IMR-90 (cell line): Measurements from ENCODE around the gene KCTD11. TPM values are rescaled to one million over a fixed set of nuclear protein-coding genes. Genes with fewer than 3 reads are reported as not detected.

Experiments
- ATAC-seq: fragments of 200-7000 bp; cut with Tn5 transposase; 2 replicates; pipeline ENCODE4 v1.9.1; 2020; ENCODE audit warnings: low read depth, mild to moderate bottlenecking, moderate library complexity
- BruUV-seq: library from RNA; stranded (reverse); fragments of 400-500 nt; replicated peaks from 2 replicates; lab custom pipeline; 2021; lab: Mats Ljungman, UMichigan
- CTCF ChIA-PET: fragments of 300-600 bp; formaldehyde crosslinking; extraction: SDS; loops from one replicate; lab custom pipeline; 2021; ENCODE audit warnings: antibody characterized with exemption; lab: Yijun Ruan, JAX
- POLR2A ChIA-PET: fragments of 300-600 bp; sonication (Branson Sonifier 250); formaldehyde crosslinking; loops from one replicate; lab custom pipeline; 2022; ENCODE audit warnings: antibody characterized with exemption; ENCODE audit not compliant: unreplicated experiment; lab: Charles Lee
- DNase-seq: peaks from one replicate; pipeline ENCODE4 v3.0.0; 2013
- H2AFZ ChIP-seq: replicated peaks from 2 replicates; pipeline ENCODE3; 2013; ENCODE audit warnings: low read length, mild to moderate bottlenecking; ENCODE audit not compliant: poor library complexity
- H2AK5ac ChIP-seq: 2 replicates; pipeline ENCODE4 v1.6.1; 2013; ENCODE audit warnings: low read depth, low read length, inconsistent platforms
- H2AK9ac ChIP-seq: replicated peaks from 2 replicates; pipeline ENCODE3; 2013; ENCODE audit warnings: mild to moderate bottlenecking, low read depth, low read length, moderate library complexity; ENCODE audit not compliant: poor library complexity
- H2BK120ac ChIP-seq: 2 replicates; pipeline ENCODE4 v1.6.1; 2013; ENCODE audit warnings: low read depth, low read length, inconsistent platforms
- H2BK15ac ChIP-seq: 3 replicates; pipeline ENCODE4 v1.6.1; 2013; ENCODE audit warnings: low read depth, low read length, inconsistent platforms
- H2BK20ac ChIP-seq: 2 replicates; pipeline ENCODE4 v1.6.1; 2013; ENCODE audit warnings: low read depth, mild to moderate bottlenecking, inconsistent platforms, low read length, moderate library complexity
- H2BK5ac ChIP-seq: 2 replicates; pipeline ENCODE4 v1.6.1; 2013; ENCODE audit warnings: mild to moderate bottlenecking, low read depth, low read length, inconsistent platforms; ENCODE audit not compliant: poor library complexity, severe bottlenecking
- H3K14ac ChIP-seq: replicated peaks from 2 replicates; pipeline ENCODE4 v1.6.1; 2013; ENCODE audit warnings: low read depth, low read length, inconsistent platforms
- H3K18ac ChIP-seq: 2 replicates; pipeline ENCODE4 v1.6.1; 2013; ENCODE audit warnings: low read depth, low read length, control low read depth
- H3K23ac ChIP-seq: 2 replicates; pipeline ENCODE4 v1.6.1; 2013; ENCODE audit warnings: low read depth, low read length, inconsistent platforms
- H3K27ac ChIP-seq: 2 replicates; pipeline ENCODE4 v1.5.1; 2013; ENCODE audit warnings: mild to moderate bottlenecking, control low read depth, low read length; ENCODE audit not compliant: insufficient read depth
- H3K27me3 ChIP-seq: 2 replicates; pipeline ENCODE4 v1.6.1; 2013; ENCODE audit warnings: low read length; ENCODE audit not compliant: control insufficient read depth, insufficient read depth
- H3K36me3 ChIP-seq: 2 replicates; pipeline ENCODE4 v1.6.1; 2013; ENCODE audit warnings: low read length, mixed read lengths; ENCODE audit not compliant: control insufficient read depth, insufficient read depth
- H3K4ac ChIP-seq: 2 replicates; pipeline ENCODE4 v1.6.1; 2013; ENCODE audit warnings: low read depth, low read length, inconsistent platforms
- H3K4me1 ChIP-seq: 2 replicates; pipeline ENCODE4 v1.6.1; 2013; ENCODE audit warnings: low read length, mixed read lengths; ENCODE audit not compliant: control insufficient read depth, insufficient read depth
- H3K4me2 ChIP-seq: 2 replicates; pipeline ENCODE4 v1.6.1; 2013; ENCODE audit warnings: low read depth, mild to moderate bottlenecking, control low read depth, low read length, moderate library complexity
- H3K4me3 ChIP-seq: 2 replicates; pipeline ENCODE4 v1.5.1; 2013; ENCODE audit warnings: low read depth, mild to moderate bottlenecking, control low read depth, low read length, moderate library complexity; ENCODE audit not compliant: insufficient read depth
- H3K56ac ChIP-seq: 2 replicates; pipeline ENCODE4 v1.6.1; 2013; ENCODE audit warnings: low read length, inconsistent platforms; ENCODE audit not compliant: insufficient read depth; ENCODE audit errors: extremely low read depth
- H3K79me1 ChIP-seq, 2 experiments: 2 replicates each; pipeline ENCODE4 v1.6.1; 2013; ENCODE audit warnings: low read length in 2 of 2, inconsistent platforms in 1 of 2, low read depth in 1 of 2
- H3K9ac ChIP-seq: 2 replicates; pipeline ENCODE4 v1.6.1; 2013; ENCODE audit warnings: low read depth, low read length, control low read depth
- H3K9me1 ChIP-seq: 2 replicates; pipeline ENCODE4 v1.6.1; 2013; ENCODE audit warnings: low read length, inconsistent platforms; ENCODE audit not compliant: insufficient read depth
- H3K9me3 ChIP-seq: 2 replicates; pipeline ENCODE4 v1.6.1; 2013; ENCODE audit warnings: low read length; ENCODE audit not compliant: control insufficient read depth, insufficient read depth
- H4K20me1 ChIP-seq: 2 replicates; pipeline ENCODE4 v1.6.1; 2013; ENCODE audit warnings: low read length, inconsistent platforms; ENCODE audit not compliant: insufficient read depth
- H4K5ac ChIP-seq: 2 replicates; pipeline ENCODE4 v1.6.1; 2013; ENCODE audit warnings: mild to moderate bottlenecking, low read depth, low read length, control low read depth
- H4K8ac ChIP-seq, 2 experiments: 2 replicates each; pipeline ENCODE4 v1.6.1; 2013; ENCODE audit warnings: low read depth in 2 of 2, low read length in 2 of 2, control low read depth in 1 of 2, inconsistent platforms in 1 of 2
- H4K91ac ChIP-seq: 2 replicates; pipeline ENCODE4 v1.6.1; 2013; ENCODE audit warnings: low read depth, low read length, inconsistent platforms; ENCODE audit not compliant: insufficient read depth
- BHLHE40 ChIP-seq: fragments of 150-350 bp; IDR thresholded peaks from 2 replicates; pipeline ENCODE4 v1.6.1; 2016; ENCODE audit warnings: mild to moderate bottlenecking, low read depth, low read length
- CEBPB ChIP-seq: IDR thresholded peaks from 2 replicates; pipeline ENCODE4 v1.6.1; 2012; ENCODE audit warnings: low read depth, low read length, improper control_type of control experiment
- CHD1 ChIP-seq: IDR thresholded peaks from 2 replicates; pipeline ENCODE4 v1.6.1; 2012; ENCODE audit warnings: low read depth, low read length, improper control_type of control experiment
- CTCF ChIP-seq: conservative IDR thresholded peaks from 2 replicates; pipeline ENCODE4 v1.5.1; 2012; ENCODE audit warnings: mild to moderate bottlenecking, low read depth, low read length, improper control_type of control experiment
- ELK1 ChIP-seq: fragments of 150-350 bp; IDR thresholded peaks from 2 replicates; pipeline ENCODE4 v1.6.1; 2016; ENCODE audit warnings: low read depth, mild to moderate bottlenecking, low read length, moderate library complexity, borderline replicate concordance
- FOS ChIP-seq: fragments of 150-350 bp; IDR thresholded peaks from 2 replicates; pipeline ENCODE4 v1.6.1; 2016; ENCODE audit warnings: low read depth, low read length
- MAFK ChIP-seq: IDR thresholded peaks from 2 replicates; pipeline ENCODE4 v1.6.1; 2012; ENCODE audit warnings: low read depth, low read length, improper control_type of control experiment
- MAZ ChIP-seq: IDR thresholded peaks from 2 replicates; pipeline ENCODE4 v1.6.1; 2012; ENCODE audit warnings: low read depth, mild to moderate bottlenecking, low read length, improper control_type of control experiment, moderate library complexity, borderline replicate concordance
- MXI1 ChIP-seq: IDR thresholded peaks from 2 replicates; pipeline ENCODE4 v1.6.1; 2012; ENCODE audit warnings: low read depth, mild to moderate bottlenecking, low read length, moderate library complexity, borderline replicate concordance
- NFE2L2 ChIP-seq: fragments of 150-350 bp; IDR thresholded peaks from 2 replicates; pipeline ENCODE4 v1.6.1; 2016; ENCODE audit warnings: low read depth, mild to moderate bottlenecking, low read length
- POLR2A ChIP-seq: IDR thresholded peaks from 2 replicates; pipeline ENCODE4 v1.6.1; 2012; ENCODE audit warnings: mild to moderate bottlenecking, low read depth, low read length
- RAD21 ChIP-seq: IDR thresholded peaks from 2 replicates; pipeline ENCODE4 v1.6.1; 2012; ENCODE audit warnings: low read length, improper control_type of control experiment
- RCOR1 ChIP-seq: IDR thresholded peaks from 2 replicates; pipeline ENCODE4 v1.6.1; 2012; ENCODE audit warnings: mild to moderate bottlenecking, low read length, improper control_type of control experiment; ENCODE audit not compliant: insufficient replicate concordance
- SMC3 ChIP-seq: fragments of 150-350 bp; IDR thresholded peaks from 2 replicates; pipeline ENCODE4 v1.6.1; 2016; ENCODE audit warnings: low read depth, mild to moderate bottlenecking, antibody characterized with exemption, low read length, moderate library complexity
- USF2 ChIP-seq: fragments of 150-350 bp; IDR thresholded peaks from 2 replicates; pipeline ENCODE4 v1.6.1; 2017; ENCODE audit warnings: mild to moderate bottlenecking, antibody characterized with exemption, low read length, low read depth
- WGBS, 2 experiments: methylation state at CpG; one replicate each; pipeline versions ENCODE4 v1.1.5 to v1.1.7; 2013; ENCODE audit warnings: missing lambda C conversion rate in 2 of 2; ENCODE audit not compliant: insufficient read length in 1 of 2; ENCODE audit errors: extremely low coverage in 2 of 2; 5-methylcytosine and 5-hydroxymethylcytosine counted together
- dilution Hi-C: fragments of 300-500 bp; cut with HindIII; formaldehyde crosslinking; loops from one replicate; pipeline ENCODE4 v1.14.3; 2018; ENCODE audit warnings: low sequenced_read_pairs; ENCODE audit not compliant: unreplicated experiment
- in situ Hi-C: fragments of 300-500 bp; cut with MboI; formaldehyde crosslinking; loops from 3 replicates; pipeline ENCODE4 v1.14.3; 2019; ENCODE audit warnings: low sequenced_read_pairs, inconsistent platforms, mixed read lengths
- intact Hi-C: fragments of 100-400 bp; cut with micrococcal nuclease; formaldehyde crosslinking; loops from 2 replicates; pipeline ENCODE4 v1.10.0; 2022
- polyA plus RNA-seq, 3 experiments: library from polyadenylated mRNA; depleted of rRNA; stranded (reverse); fragments of >200 nt; gene quantifications; 2 replicates each; pipeline ENCODE4 v1.2.3, GENCODE V29; 2012; ENCODE audit warnings: low replicate concordance in 1 of 3
- total RNA-seq: library from RNA; depleted of rRNA; stranded (reverse); fragments of >200 nt; gene quantifications from 2 replicates; pipeline ENCODE4 v1.2.3, GENCODE V29; 2012

KCTD11 gene
- total and polyA plus RNA-seq, 2 of the 4 experiments (the other 2 are of a cell fraction): 10.8 to 16.4 TPM

GRCh38 chr17:7347630-7348477 lies 4.1 kb upstream of the KCTD11 start:
- Histone ChIP-seq H3K27me3 (peaks cover 15% of the 10 kb centered on the region), H2AFZ (no peak overlapping the region), H4K8ac (no peak overlapping the region), H2BK5ac (no peak overlapping the region), H3K4me1 (peaks cover 11% of the 10 kb centered on the region), H3K14ac (no peak overlapping the region), H2BK120ac (no peak overlapping the region), H3K4me3 (no peak overlapping the region), H2AK5ac (no peak overlapping the region), H3K27ac (no peak overlapping the region), H3K4me2 (no peak overlapping the region), H4K5ac (no peak overlapping the region), H3K18ac (no peak overlapping the region), H3K56ac (no peak overlapping the region), H2AK9ac (no peak overlapping the region), H2BK15ac (no peak overlapping the region), H3K4ac (no peak overlapping the region), H2BK20ac (no peak overlapping the region), H3K9me1 (peaks cover 5% of the 10 kb centered on the region; the same call in 1 of the 2 replicates), H3K9me3 (no peaks in the 10 kb centered on the region), H3K36me3 (no peaks in the 10 kb centered on the region), H4K91ac (no peak overlapping the region), H3K23ac (no peak overlapping the region), H3K79me1 (peaks cover 9 to 30% of the 10 kb centered on the region in 2 experiments; a peak in 3 of 4 replicates), H4K20me1 (peaks cover 19% of the 10 kb centered on the region), H3K9ac (no peak overlapping the region)
- dilution Hi-C loops: no loop called here
- DNase-seq: no peak
- TF ChIP-seq USF2 (no peak), SMC3 (no peak), RCOR1 (no peak), MXI1 (no peak), NFE2L2 (no peak), MAFK (no peak), CHD1 (no peak), FOS (no peak), CEBPB (no peak), POLR2A (no peak), CTCF (no peak), BHLHE40 (no peak), RAD21 (no peak), MAZ (no peak), ELK1 (no peak)
- ATAC-seq: no peak
- 60% methylated on average over 1 of the region's 19 CpGs; no CpG with 5 or more reads in 1 of the 2 experiments for WGBS, 2 experiments
- intact Hi-C loops: no loop called here
- POLR2A ChIA-PET: no interaction called here
- BruUV-seq: no TSS peak
- in situ Hi-C loops: no loop called here
- CTCF ChIA-PET: no interaction called here
